IPS DF 6.9 (cell line): ENCODE results near the gene SRXN1.
A peak's percentile ranks its signal among the peaks of the same experiment; 100 is the strongest.

Experiments
- DNase-seq: peaks from one replicate; pipeline ENCODE4 v3.0.0-alpha.2; 2013; ENCODE audit warnings: low read depth, low spot score
- H3K27ac ChIP-seq: one replicate; pipeline ENCODE4 v1.5.1; 2013; ENCODE audit warnings: low read length, control low read depth
- H3K27me3 ChIP-seq: 2 replicates; pipeline ENCODE4 v1.6.1; 2013; ENCODE audit warnings: mild to moderate bottlenecking, low read length; ENCODE audit not compliant: control insufficient read depth, insufficient read depth
- H3K36me3 ChIP-seq: 2 replicates; pipeline ENCODE4 v1.6.1; 2013; ENCODE audit warnings: low read length; ENCODE audit not compliant: control insufficient read depth, insufficient read depth
- H3K4me1 ChIP-seq: 2 replicates; pipeline ENCODE4 v1.6.1; 2013; ENCODE audit warnings: low read length; ENCODE audit not compliant: control insufficient read depth, insufficient read depth
- H3K4me3 ChIP-seq: 2 replicates; pipeline ENCODE4 v1.5.1; 2013; ENCODE audit warnings: mild to moderate bottlenecking, low read length
- H3K9me3 ChIP-seq: 2 replicates; pipeline ENCODE4 v1.6.1; 2013; ENCODE audit warnings: low read length, inconsistent platforms; ENCODE audit not compliant: control insufficient read depth, insufficient read depth
- WGBS: extraction: QIAGEN DNeasy Blood & Tissue Kit; methylation state at CpG from one replicate; pipeline ENCODE4 v1.1.7; 2013; ENCODE audit warnings: mixed read lengths, missing lambda C conversion rate; ENCODE audit not compliant: insufficient read length, insufficient coverage; 5-methylcytosine and 5-hydroxymethylcytosine counted together

Gene SRXN1

GRCh38 chr20:620246-620645 lies 32.8 kb downstream of the SRXN1 start:
- Histone ChIP-seq H3K4me1 (peaks cover 1% of the 10 kb centered on the region; the same call in 1 of the 2 replicates), H3K4me3 (no peak overlapping the region), H3K9me3 (no peaks in the 10 kb centered on the region), H3K36me3 (no peaks in the 10 kb centered on the region), H3K27me3 (no peaks in the 10 kb centered on the region), H3K27ac (no peak overlapping the region)
- DNase-seq = no peak
- WGBS = no CpG with 5 or more reads among the region's 7 CpGs

GRCh38 chr20:618980-619379 lies 34.0 kb downstream of the SRXN1 start:
- Histone ChIP-seq H3K9me3 (no peaks in the 10 kb centered on the region), H3K4me1 (peaks cover 1% of the 10 kb centered on the region; the same call in 1 of the 2 replicates), H3K27ac (no peak overlapping the region), H3K36me3 (no peaks in the 10 kb centered on the region), H3K27me3 (no peaks in the 10 kb centered on the region), H3K4me3 (no peak overlapping the region)
- no CpG with 5 or more reads among the region's 5 CpGs for WGBS
- DNase-seq = no peak

- Histone ChIP-seq H3K27ac (no peak overlapping the region), H3K4me1 (peaks cover 1% of the 10 kb centered on the region; the same call in 1 of the 2 replicates), H3K9me3 (no peaks in the 10 kb centered on the region), H3K27me3 (no peaks in the 10 kb centered on the region), H3K4me3 (no peak overlapping the region), H3K36me3 (no peaks in the 10 kb centered on the region)
- DNase-seq = no peak
- WGBS = no CpG with 5 or more reads among the region's 4 CpGs
Measured at GRCh38 chr20:617934-618690, 34.9 kb downstream of the SRXN1 start.

- H3K27ac ChIP-seq = no peak overlapping the region
- no peaks in the 10 kb centered on the region for H3K9me3 ChIP-seq
- no peaks in the 10 kb centered on the region for H3K36me3 ChIP-seq
- no CpG with 5 or more reads among the region's 4 CpGs for WGBS
- H3K4me1 ChIP-seq = no peaks in the 10 kb centered on the region
- H3K27me3 ChIP-seq = no peaks in the 10 kb centered on the region
- no peak for DNase-seq
- no peak overlapping the region for H3K4me3 ChIP-seq
Measured at GRCh38 chr20:615514-615913, 37.5 kb downstream of the SRXN1 start.

GRCh38 chr20:611843-612185 lies 41.2 kb downstream of the SRXN1 start:
- Histone ChIP-seq H3K27ac (no peak overlapping the region), H3K4me3 (no peak overlapping the region), H3K9me3 (no peaks in the 10 kb centered on the region), H3K36me3 (no peaks in the 10 kb centered on the region), H3K4me1 (no peaks in the 10 kb centered on the region; the same call in 1 of the 2 replicates), H3K27me3 (peaks cover 7% of the 10 kb centered on the region; the same call in 1 of the 2 replicates)
- DNase-seq = no peak
- WGBS = no CpG with 5 or more reads among the region's 8 CpGs

GRCh38 chr20:611047-611842 lies 41.8 kb downstream of the SRXN1 start:
- Histone ChIP-seq H3K27me3 (peaks cover 7% of the 10 kb centered on the region; the same call in 1 of the 2 replicates), H3K36me3 (no peaks in the 10 kb centered on the region), H3K9me3 (no peaks in the 10 kb centered on the region), H3K27ac (no peak overlapping the region), H3K4me1 (no peaks in the 10 kb centered on the region; the same call in 1 of the 2 replicates), H3K4me3 (no peak overlapping the region)
- no peak for DNase-seq
- no CpG with 5 or more reads among the region's 24 CpGs for WGBS

GRCh38 chr20:610130-611046 lies 42.6 kb downstream of the SRXN1 start, which contains the start of gene TCF15:
Gene TCF15 (minus strand): TSS chr20:610309. CDS start chr20:610237, 72 bp downstream.
- no peaks in the 10 kb centered on the region for H3K36me3 ChIP-seq
- no peaks in the 10 kb centered on the region; the same call in 1 of the 2 replicates for H3K4me1 ChIP-seq
- H3K27me3 ChIP-seq = peaks cover 7% of the 10 kb centered on the region; the same call in 1 of the 2 replicates
- no CpG with 5 or more reads among the region's 84 CpGs for WGBS
- no peak for DNase-seq
- H3K9me3 ChIP-seq = no peaks in the 10 kb centered on the region
- peak within 1 kb of the TSS; percentile 63; the same call in 1 of the 2 replicates for H3K4me3 ChIP-seq
- no peak within 1 kb of the TSS for H3K27ac ChIP-seq

GRCh38 chr20:609371-609964 lies 43.5 kb downstream of the SRXN1 start:
- H3K4me3 ChIP-seq = peak overlapping the region; percentile 63; the same call in 1 of the 2 replicates
- H3K36me3 ChIP-seq = no peaks in the 10 kb centered on the region
- no peaks in the 10 kb centered on the region; the same call in 1 of the 2 replicates for H3K4me1 ChIP-seq
- DNase-seq = no peak
- no peaks in the 10 kb centered on the region for H3K9me3 ChIP-seq
- no peak overlapping the region for H3K27ac ChIP-seq
- no CpG with 5 or more reads among the region's 54 CpGs for WGBS
- H3K27me3 ChIP-seq = peaks cover 7% of the 10 kb centered on the region; the same call in 1 of the 2 replicates

- Histone ChIP-seq H3K4me3 (no peak overlapping the region), H3K9me3 (no peaks in the 10 kb centered on the region), H3K27me3 (peaks cover 7% of the 10 kb centered on the region; the same call in 1 of the 2 replicates), H3K4me1 (no peaks in the 10 kb centered on the region; the same call in 1 of the 2 replicates), H3K36me3 (no peaks in the 10 kb centered on the region), H3K27ac (no peak overlapping the region)
- no CpG with 5 or more reads among the region's 8 CpGs for WGBS
- no peak for DNase-seq
Measured at GRCh38 chr20:608970-609369, 44.0 kb downstream of the SRXN1 start.
